Ovary (tissue), 3 donors: ENCODE measurements around the gene PATJ.

Source experiments
- CTCF ChIP-seq, 3 donors: fragments of 450-650 bp in 2 of 3; fragments of 200-600 bp in 1 of 3; IDR thresholded peaks; one replicate each; pipeline versions ENCODE4 v1.5.1 to v1.8.0; 2016 to 2022; ENCODE audit warnings: antibody characterized with exemption in 3 of 3, mild to moderate bottlenecking in 1 of 3
- EP300 ChIP-seq: sonication (generic); formaldehyde crosslinking; IDR thresholded peaks from one replicate; pipeline ENCODE4 v1.6.1; 2017; ENCODE audit warnings: antibody characterized with exemption
- donor health status: DM: no; HTN: no; CAD: no.

DNA sequence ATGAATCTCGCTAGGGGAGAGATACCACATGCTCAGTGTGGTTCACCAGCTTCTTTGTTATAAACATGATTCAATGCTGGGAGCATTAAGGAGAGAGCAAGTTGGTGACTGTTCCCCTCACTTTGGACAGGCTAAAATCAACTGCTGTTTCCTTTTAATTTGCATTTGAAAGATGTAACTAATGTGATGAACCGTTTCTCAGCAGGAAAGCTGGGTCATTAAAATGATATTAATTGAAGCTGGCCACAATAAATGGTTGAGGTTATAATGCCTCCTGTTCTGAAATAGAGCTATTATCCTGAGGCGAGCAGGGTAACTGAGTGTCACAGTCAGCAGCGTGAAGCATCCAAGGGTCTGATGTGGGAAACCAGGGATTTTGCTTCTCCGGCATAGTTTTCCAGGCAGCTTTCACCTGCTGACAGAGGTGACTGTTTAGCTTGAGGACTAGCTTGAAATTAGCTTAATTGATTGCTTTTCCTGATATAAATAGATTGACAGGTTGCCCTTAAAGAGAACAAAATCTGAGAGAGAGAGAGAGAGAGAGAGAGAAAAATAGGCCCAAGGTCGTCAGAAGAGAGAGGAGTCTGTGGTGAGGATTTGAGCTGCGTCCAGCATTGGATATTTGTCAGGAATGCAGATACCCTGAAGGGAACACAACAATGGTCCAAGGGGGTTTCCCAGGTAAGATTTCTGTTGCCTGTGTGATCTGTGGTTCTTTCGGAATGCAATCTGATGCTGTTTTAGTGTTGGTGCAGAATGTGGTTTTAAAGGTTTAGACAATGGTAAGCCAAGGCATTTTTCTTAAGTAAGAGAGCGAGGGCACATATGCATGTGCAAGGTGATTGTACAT, 209.7 kb downstream of the PATJ start:
- no peak for TF ChIP-seq CTCF (IDR thresholded peaks at IDR 0.05)
- no peak for TF ChIP-seq EP300
